Activated T-cell treated with anti-CD3 and anti-CD28 coated beads, Interleukin-2, amount 50 U/mL, for 48 hours (primary cell): ENCODE results near the gene CCND1.

Experiments
- DNase-seq, 2 experiments: peaks; one replicate each; pipeline ENCODE4 v3.0.0-alpha.2; 2020

CCND1 gene

GRCh38 chr11:69640995-69641581 lies at the start of gene CCND1:
Gene CCND1 (plus strand): TSS chr11:69641156. CDS start chr11:69641314, 158 bp downstream.
- DNase-seq, result peak; percentile 44 to 59

DNA sequence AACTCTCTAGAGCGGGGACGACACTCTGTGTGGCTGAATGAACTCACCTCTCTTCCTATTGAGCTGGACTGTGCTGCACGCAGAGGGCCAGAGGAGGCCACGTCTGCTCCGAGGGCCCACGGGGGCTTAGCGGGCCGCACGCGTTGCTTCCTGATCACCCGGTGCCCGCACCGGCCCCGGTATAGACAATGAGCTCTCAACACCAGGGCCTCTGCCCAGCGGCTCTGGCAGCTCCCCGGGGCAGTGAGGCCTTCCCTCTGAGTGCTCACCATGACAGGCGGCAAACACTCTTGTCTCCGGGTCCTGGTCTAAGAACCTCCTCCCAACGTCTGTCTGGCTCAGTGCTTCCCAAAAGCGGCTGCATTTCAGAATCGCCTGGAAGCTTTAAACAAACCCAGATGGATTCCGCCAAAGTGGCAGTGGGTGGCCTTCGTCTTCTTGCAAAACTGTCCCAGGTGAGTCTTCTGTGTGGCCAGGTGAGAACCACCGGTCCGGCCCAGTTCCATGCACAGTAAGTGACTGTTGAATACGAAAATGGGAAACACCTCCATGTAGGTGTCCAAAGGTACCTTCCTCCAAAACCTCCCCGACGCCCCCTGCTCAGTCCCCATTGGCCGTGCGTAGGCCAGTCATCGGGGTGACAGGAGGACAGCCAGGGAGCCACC lies 47.8 kb upstream of the CCND1 start:
- DNase-seq, result no peak

- no peak for DNase-seq
Measured at GRCh38 chr11:69593851-69594250, 47.1 kb upstream of the CCND1 start.

GRCh38 chr11:69594481-69594880 lies 46.5 kb upstream of the CCND1 start:
- DNase-seq, result no peak

DNA sequence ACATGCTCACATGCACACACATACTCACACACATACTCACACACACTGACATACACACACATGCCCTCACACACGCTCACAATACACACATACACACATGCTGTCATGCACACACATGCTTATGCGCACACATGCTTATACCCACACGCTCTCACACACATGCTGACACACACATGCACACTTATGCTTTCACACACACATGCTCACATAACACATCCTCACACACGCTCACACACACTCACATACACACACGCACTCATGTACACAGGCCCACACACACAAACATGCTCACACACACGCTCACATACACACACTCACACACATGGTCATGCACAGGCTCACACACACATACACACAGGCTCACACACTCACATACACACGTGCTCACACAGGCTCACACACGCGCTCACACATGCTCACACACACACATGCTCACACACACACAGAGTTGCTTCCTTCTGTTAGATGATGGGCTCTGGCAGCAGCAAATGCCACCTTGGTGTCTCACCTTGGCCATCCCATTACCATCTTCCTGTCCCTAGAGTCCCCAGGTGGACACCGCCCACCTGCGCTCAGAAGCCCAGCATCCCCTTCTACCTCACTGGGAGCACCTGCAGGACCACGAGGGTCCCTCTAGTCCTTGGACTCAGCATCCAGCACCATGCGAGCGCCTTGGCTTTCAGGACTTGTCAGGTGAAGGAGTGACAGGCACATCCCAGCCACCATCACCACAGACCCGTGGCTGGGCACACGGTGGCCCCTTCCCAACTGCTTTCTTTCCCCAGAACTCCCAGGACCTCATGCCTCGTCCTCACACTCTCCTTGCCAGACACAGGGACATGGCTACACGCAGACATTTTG lies 44.9 kb upstream of the CCND1 start:
- no peak for DNase-seq

- DNase-seq, result no peak
Measured at GRCh38 chr11:69598147-69598546, 42.8 kb upstream of the CCND1 start.

GRCh38 chr11:69599502-69599901 lies 41.5 kb upstream of the CCND1 start:
- no peak for DNase-seq

GRCh38 chr11:69600001-69600400 lies 41.0 kb upstream of the CCND1 start:
- no peak for DNase-seq

- no peak for DNase-seq
Measured at GRCh38 chr11:69601011-69601975, 39.7 kb upstream of the CCND1 start.

- DNase-seq, result no peak
Measured at GRCh38 chr11:69603111-69603836, 37.7 kb upstream of the CCND1 start.

- DNase-seq, result no peak
Measured at GRCh38 chr11:69604055-69604454, 36.9 kb upstream of the CCND1 start.

GRCh38 chr11:69605737-69606526 lies 35.0 kb upstream of the CCND1 start:
- DNase-seq, result no peak

GRCh38 chr11:69609351-69609750 lies 31.6 kb upstream of the CCND1 start:
- DNase-seq, result no peak

DNA sequence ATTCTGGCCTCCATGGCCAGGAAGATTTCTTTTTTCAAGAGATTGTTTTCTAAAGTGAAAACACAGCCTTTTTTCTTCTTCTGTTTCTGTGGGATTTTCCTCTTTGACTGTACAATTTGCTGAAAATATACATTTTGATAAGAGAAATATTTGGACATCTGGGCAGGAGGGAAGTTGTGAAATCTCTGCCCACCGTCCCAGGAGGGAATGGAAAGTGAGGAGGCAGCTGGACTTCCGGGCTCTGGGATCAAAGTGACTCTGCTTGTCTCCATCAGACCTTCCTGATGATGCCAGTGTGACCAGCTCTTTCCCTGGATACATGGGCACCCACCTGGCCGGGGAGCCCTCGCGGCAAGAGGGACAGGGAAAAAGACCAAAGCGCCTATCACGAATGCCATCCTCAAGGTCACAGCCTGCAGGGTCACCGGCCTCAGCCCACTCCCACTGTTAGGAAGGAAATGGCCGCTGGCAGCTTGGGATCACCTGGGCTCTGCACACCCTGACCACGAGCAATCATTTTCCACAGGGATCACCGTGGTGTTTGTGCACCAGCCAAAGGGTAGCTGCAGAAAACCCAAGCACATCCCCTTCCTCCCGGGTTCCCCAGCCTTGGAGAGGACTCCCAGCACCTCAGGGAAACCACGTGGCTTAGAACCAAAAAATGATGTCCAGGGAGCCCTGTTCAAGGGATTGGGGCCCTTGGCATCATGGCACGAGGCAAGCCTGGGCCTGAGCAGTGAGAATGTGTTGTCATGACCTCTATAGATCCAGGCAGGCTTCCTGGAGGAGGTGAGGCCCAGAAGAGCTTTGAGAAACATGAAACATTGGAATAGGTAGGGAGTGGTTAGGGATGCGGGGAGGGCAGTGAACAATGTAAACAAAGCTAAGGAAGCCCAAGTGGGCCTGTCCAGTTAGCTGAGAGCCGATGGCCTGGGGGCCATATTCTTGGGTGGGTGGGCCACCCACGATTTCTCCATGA lies 29.1 kb upstream of the CCND1 start:
- DNase-seq, result no peak

DNA sequence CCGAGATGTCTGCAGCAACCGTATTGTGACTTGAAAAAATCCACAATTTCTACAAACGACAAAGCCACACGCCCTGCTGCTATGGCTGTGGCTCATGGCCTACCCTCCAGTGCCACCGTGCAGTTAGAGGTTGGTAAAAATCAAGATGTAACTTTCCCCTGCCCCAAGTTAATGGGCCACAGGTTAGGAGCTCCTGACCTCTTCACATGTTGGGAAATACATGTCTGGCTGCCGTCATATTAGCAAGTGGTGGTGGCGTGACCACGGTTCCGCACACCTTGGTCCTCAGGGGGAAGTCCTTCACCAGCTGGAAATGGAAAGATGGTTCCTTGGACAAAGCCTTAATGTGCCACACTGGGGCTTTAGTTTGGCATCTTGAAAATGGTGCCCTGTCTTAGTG lies 27.4 kb upstream of the CCND1 start:
- no peak for DNase-seq

DNA sequence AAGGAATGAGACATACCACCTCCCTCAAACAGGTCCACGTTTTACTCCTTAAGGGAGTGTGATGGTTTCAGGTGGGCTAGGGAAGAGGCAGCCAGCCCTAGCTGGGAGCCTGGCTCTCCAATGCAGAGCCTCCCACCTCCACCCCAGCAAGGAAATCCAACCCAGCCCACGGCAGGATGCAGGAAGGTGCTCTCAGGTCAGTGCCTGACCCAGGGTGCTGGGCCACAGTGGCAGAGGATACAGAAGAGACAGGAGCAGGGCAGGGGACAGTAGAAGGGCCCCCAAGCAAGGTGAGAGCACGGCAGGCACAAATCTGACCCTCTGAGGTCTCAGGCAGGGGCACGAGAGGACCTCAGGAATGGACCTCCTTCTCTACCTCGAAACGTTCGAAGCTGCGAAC lies 26.9 kb upstream of the CCND1 start:
- DNase-seq, result no peak

DNA sequence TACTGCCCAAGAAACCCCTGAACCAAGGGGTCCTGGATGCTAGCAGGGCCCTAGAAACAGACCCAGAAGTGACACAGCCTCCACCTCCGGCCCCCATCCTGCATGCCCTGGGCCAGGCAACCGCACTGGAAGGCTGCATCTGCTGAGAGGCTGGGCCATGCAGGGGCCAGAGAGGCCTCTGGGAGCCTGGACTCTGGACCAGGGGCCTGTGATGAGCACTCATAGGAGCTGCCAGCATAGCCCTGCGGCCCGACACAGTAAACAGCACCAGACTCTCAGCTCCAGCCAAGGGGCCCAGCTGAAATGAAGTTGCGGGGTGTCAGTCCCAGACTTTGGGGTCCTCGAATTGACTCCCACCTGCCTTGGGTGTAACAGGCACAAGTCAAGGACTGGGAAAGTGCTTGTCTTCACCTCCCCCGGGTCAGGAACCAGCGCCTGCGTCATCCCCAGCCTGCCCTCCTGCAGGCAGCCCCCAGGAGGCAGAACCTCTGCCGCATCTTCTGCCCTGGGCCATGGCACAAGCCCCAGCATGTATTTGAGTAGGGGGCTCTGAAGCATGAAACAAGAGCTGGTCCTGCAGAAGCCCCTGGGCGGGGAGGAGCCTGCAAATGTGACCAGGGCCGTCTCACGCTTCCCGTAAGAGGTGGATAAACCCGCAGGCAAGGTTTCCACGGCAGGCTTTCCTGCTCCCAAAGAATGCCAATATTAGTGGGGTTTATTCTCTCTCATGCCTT lies 25.2 kb upstream of the CCND1 start:
- DNase-seq, result no peak

GRCh38 chr11:69617220-69617619 lies 23.7 kb upstream of the CCND1 start:
- DNase-seq, result no peak

DNA sequence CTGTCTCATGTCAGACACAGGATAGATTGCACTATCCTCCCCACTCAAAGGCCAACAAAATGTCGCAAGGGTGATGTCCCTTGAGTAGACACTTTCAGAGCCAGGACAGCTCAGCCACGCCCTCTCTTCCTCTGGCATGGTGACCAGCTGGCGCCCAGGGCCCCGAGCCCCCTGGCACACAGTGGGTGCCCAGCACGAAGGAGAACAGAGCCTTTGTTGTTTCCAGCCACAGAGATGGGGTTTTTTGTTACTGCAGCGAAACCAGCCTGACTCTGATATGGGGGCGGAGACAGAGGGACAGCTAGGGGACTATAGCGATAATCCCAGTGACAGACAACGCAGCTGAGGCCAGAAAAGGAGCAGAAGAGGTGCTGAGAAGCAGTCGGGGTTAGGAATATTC lies 23.3 kb upstream of the CCND1 start:
- DNase-seq, result no peak
